GM19351 (cell line): ENCODE data around the gene BPI.
"Not testable (repeated sequence)": the region's sequence is repeated elsewhere in the genome, so short reads cannot be mapped to it uniquely, and the experiment has no call there.

ENCODE experiments used
- ATAC-seq: cut with Tn5 transposase; IDR thresholded peaks from one replicate; pipeline ENCODE4 v1.9.1; 2021; ENCODE audit warnings: mild to moderate bottlenecking, moderate library complexity; ENCODE audit not compliant: unreplicated experiment

Gene BPI

GRCh38 chr20:38331814-38332213 lies 27.9 kb downstream of the BPI start:
- ATAC-seq: no peak

DNA sequence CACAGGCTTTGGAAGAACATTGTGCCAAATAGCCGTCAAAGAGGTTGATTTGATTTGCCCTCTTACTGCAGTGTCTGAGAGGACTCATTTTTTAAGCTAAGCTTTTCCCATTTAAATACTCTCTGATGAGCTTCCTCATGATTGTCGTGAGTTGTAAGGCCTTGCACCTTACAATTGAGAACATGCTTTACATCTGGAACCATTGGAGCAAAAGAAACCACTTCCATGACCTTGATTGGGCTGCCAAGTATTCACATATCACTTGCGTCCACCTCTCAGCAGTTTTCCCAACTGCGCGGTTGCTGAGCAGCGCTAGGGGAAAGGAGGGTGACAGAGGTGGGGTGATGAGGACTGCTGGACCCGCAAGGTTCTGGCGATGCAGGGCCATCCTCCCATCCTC lies 30.1 kb downstream of the BPI start:
- no peak for ATAC-seq

DNA sequence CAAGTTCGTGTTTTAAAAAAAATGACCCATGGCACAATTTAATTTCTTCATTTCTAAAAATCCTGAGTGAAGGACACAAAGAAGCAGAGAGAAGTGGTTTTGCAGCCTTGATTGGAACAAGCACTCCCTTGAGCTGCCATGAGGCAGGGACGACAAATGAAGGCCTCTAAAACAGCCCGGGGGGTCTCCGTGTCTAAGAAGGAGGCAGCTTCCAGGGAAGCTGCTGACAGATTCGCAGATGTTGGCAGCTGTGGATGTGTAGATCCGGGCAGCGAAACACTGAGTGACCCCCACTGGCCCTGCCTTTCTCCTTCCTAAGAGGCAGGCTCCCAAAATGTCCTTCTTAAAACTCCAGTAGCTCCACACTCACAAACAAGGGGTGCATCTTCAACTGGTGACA lies 32.8 kb downstream of the BPI start:
- no peak for ATAC-seq

GRCh38 chr20:38337561-38338140 lies 33.7 kb downstream of the BPI start:
- no peak for ATAC-seq

DNA sequence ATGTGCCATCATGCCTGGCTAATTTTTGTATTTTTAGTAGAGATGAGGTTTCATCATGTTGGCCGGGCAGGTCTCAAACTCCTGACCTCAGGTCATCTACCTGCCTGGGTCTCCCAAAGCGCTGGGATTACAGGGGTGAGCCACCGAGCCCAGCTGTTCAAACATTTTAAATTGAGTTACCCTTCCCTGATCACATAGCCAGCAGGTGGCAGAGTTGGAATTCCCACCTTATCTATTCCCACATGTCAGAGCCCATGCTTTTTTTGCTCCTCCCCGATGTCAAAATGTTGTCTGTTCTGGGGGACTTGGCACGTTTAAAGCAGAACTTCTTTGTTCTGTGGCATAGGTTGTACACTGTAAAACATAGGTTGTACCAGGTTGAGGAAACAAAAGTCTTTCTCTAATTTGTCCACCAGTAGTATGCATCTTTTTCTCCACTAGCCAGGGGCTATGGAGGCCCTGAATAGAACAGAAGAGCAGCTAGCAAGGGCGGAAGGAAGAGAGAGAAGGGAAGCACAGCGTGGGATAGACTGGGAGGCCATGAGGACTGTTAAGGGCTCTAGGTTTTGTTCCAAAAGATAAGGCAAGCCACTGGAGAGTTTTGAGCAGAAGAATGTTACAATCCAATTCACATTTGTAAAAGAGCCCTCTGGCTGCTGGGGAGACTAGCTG lies 35.0 kb downstream of the BPI start:
- no peak for ATAC-seq

GRCh38 chr20:38339521-38339896 lies 35.6 kb downstream of the BPI start:
- not testable (repeated sequence) for ATAC-seq

- no peak for ATAC-seq
Observed at GRCh38 chr20:38339997-38340396, 36.0 kb downstream of the BPI start.

GRCh38 chr20:38340693-38341092 lies 36.7 kb downstream of the BPI start:
- no peak for ATAC-seq

DNA sequence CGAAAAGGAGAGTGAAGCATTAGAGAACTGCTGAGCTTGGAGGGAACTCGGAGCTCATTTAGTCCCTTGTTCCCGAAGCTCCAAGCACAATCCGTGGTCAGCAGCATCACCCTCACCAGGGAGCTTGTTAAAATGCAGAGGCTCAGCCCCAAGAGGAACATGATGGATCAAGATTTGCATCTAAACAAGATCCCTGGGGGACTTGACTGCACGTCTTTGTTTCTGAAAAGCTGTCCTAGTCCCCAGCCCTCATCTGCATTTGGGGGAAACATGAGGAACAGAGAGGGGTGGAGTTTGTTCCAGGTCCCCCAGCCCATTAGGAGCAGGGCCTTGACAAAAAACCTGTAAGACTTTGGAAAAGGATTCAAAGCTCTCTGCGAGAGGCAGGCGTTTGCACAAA lies 38.3 kb downstream of the BPI start:
- no peak for ATAC-seq

GRCh38 chr20:38342713-38343310 lies 38.9 kb downstream of the BPI start:
- ATAC-seq: no peak

- ATAC-seq: no peak
Observed at GRCh38 chr20:38343311-38344106, 39.6 kb downstream of the BPI start.

DNA sequence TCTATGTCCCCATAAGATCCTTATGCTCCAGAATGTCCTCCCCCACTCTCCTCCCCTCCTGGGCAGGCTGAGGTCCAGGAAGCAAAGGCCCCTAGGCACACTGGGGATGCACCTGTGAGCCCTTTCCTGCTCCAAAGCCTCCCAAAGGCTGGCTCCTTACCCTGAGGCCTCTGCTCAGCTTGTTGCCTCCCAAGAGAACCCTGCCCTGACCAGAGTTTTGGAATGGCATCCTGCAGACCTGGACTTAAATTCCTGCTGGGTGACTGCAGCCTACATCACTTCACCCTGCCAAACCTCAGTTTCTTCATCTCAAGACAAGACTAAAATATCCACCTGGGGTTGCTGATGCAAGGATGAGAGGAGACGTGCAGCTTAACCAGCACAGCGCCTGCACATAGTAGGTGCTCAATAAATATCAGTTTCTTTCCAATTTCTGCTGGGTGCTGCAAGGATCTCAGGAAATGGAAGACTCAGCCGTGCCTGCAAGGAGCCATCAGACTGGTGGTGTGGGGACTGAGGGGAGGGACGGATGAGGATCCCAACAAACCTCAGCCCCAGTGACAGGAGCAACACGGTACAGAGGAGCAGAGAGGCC lies 40.2 kb downstream of the BPI start:
- no peak for ATAC-seq

DNA sequence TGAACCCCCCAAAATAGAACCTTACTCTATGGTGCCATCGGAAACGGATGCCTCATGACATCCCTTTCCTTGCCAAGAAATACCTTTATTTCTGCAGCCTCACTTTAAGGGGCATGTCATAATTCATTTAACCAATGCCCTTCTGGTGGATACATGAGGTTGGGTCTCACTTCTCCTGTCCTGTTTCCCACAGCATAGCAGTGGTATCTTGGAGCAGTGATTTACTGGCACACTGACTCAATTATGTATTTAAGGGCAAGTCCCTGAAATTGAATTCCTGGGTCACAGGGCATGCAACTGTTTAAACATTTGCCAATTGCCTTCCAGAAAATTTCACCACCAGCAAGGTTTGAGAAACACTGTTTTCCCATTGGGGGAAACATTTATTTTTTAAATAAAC lies 41.7 kb downstream of the BPI start:
- ATAC-seq: no peak

DNA sequence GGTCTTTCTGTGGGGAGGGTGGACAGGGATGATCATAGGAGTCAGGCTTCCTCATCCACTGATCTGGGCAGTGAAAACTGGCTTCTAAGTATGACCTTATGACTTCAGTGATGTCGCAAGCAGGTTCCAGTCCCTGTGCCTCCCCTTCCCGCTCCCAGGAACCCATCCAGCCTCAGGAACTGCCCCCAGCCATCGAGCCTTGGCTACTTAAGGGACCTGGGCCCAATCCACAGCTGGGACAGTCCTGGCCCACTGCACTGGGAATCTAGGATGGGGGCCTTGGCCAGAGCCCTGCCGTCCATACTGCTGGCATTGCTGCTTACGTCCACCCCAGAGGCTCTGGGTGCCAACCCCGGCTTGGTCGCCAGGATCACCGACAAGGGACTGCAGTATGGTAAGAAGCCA lies 42.3 kb downstream of the BPI start, which contains the start of gene LBP:
Gene LBP (plus strand): TSS at position 236 of the 405 bp plus-strand sequence. CDS start 35 bp downstream, at position 271.
- no peak for ATAC-seq

DNA sequence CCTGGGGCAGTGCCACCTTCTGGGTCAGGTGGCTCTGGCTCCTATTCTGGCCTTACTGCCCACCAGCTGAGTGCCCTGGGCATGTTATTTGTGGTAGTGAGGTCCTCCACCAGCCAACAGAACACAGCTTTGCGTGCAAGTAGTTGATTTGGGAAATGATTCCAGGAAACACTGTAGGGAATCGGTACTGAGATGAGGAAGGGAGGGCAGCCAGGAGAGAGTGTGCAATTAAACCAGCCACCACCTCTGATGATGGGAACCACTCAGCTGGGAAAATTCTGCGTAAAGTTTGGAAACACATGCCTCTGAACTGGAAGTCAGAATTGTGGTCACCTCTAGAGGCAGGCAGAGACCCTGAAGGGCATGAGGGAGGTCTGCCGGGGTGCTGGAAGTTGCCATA lies 42.8 kb downstream of the BPI start:
- ATAC-seq: no peak

- no peak for ATAC-seq
Observed at GRCh38 chr20:38349856-38350255, 45.9 kb downstream of the BPI start.

DNA sequence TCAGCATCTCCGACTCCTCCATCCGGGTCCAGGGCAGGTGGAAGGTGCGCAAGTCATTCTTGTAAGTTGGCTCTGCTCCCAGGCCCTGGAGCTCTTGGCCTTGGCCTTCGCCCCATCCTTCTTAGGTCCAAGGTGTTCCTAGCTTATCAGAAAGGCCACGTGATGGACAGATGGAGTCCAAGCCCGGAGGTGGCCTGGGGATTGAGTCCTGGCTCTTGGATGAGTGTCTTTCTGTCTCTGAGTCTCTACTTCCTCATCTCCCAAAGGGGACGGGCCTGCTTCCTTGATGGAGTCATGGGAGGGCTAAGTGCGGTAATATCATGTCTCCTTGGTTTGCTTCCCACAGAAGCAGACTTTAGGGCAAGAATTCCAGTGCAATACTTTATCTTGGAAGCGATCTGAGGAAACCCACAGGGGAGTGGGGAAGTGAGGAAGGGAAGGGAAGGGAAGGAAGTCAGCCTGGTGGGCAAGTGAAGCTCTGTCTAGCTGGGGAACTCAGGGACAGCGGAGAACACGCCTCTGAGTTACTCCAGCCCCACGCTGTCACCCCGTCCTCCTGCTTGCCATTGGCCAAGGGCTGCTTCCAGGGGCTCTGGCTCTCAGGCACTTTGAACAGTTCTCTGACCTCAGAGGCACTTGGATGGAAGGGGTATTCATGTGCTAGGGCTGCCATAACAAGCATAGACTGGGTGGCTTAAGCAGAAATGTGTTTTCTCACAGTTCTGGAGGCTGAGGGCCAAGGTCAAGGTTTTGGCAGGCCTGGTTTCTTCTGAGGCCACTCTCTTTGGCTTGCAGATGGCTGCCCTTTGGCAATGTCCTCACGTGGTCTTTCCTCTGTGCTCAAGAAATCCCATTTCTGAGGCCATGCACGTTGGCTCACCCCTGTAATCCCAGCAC lies 47.2 kb downstream of the BPI start:
- no peak for ATAC-seq

GRCh38 chr20:38353316-38353715 lies 49.4 kb downstream of the BPI start:
- no peak for ATAC-seq

GRCh38 chr20:38354227-38354626 lies 50.3 kb downstream of the BPI start:
- ATAC-seq: no peak
